ENCODE measurements around the gene ZDHHC14.

GRCh38 chr6:157491571-157492232 is 110.7 kb downstream of the ZDHHC14 start:
- TF ChIP-seq CTCF (IDR thresholded peaks at IDR 0.05) (no peak), POLR2AphosphoS5 (IDR thresholded peaks at IDR 0.05) (no peak), POLR2A (IDR thresholded peaks at IDR 0.05) (no peak)

All from prostate gland (tissue), 2 donors.